Stimulated activated CD8-positive, alpha-beta memory T cell treated with anti-CD3 and anti-CD28 coated beads, Interleukin-12 subunit alpha, Interleukin-12 subunit beta, amount 100 ng/mL, for 4 hours (primary cell): Measurements from ENCODE around the gene ZFAND2B.
A peak's percentile ranks its signal among the peaks of the same experiment; 100 is the strongest.

Experiments
- DNase-seq: peaks from one replicate; pipeline ENCODE4 v3.0.0-alpha.2; 2020; ENCODE audit warnings: low read depth

Gene ZFAND2B, protein sequence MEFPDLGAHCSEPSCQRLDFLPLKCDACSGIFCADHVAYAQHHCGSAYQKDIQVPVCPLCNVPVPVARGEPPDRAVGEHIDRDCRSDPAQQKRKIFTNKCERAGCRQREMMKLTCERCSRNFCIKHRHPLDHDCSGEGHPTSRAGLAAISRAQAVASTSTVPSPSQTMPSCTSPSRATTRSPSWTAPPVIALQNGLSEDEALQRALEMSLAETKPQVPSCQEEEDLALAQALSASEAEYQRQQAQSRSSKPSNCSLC

DNA sequence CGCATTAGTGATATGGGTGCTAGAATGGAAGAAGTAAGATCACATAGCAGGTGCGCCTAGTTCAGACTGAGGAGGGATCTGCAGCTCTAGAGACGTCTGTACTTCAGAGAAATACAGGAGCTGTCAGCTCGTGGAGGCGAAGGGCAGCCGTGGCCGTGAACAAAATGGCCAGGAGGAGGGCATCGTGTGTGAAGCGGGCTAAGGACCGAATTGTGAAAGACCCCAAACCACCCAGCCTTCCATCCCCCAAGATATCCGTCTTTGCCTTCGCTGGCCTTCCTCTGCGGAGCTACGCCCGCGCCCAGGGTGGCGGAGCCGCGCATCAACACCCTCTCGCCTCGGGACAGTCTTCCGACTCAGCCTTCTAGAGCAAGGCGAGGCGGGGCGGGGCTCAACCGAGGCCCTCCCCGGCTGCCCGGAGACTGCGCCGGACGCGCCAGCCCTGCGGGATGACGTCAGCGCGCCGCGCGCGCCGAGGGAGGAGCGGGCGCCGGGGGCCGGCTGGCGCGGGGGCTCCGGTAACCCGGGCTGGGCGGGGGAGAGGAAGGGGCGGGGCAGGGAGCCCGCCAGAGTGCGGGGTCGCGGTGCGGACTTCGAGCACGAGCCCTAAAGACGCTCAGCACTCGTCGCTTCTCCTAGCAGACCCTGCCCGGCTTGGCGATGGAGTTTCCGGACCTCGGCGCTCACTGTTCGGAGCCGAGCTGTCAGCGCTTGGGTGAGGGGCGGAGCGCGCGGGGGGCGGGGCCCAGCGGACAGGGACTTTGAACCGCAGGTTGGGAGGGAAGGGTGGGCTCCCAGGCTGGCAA lies at the start of gene ZFAND2B:
TSS of gene ZFAND2B (plus strand) at position 455 of the 806 bp plus-strand sequence. CDS start at position 661, 206 bp downstream.
- DNase-seq, result peak; percentile 94

DNA sequence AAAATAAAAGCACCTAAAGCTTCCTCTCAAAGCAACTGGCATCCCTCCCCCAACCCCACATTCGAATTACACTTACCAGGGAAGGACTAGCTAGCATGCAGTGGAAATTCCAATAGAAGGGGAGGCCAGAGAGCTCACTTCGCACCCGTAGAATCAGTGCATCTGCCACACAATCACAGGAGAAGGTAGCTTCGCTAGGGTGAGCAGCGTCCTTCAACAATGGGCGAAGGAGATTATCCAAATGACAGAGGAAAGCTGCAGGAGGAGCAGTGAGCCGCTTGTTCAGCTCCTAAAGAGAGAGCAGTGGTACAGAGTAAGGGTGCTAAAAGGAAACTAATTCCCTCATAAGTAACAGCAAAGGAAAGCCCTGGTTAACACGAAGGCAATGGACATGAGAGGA lies 49.2 kb upstream of the ZFAND2B start:
- DNase-seq, result no peak

DNA sequence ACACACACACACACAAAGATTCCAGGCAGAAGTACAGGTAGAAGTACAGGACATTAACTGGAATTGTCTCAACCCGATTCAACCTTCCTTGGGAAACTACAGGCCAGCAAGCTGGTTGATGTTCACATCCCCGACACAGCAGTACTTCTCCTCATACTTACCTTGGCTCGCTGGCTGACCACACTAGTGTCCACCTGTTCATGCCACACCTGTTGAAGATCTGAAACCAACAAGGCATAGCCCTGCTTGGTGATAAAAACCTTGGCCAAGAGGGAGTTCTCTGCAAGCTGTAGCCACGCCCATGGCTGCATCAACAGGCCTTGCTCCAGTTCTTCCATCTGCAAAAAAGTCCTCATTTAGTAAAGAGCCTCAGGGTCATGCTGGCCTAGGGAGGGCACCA lies 48.6 kb upstream of the ZFAND2B start:
- no peak for DNase-seq

DNA sequence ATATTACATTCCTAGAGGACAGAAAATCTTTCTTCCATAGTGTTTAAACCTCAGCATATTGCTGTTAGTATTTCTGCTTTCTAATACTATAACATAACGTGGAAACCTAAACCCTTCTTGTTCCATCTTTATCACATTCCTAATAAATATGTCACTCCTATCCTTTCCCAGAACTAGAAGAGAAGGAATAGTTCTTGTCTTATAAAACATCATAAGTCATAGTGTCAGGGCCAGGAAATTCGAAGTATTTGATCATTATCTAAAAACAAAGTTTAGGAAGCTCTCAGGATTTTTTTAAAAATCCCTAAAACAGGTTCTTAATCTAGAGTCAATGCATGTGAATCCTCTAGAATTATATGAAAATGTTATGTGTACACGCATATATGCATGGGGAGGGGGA lies 48.0 kb upstream of the ZFAND2B start:
- no peak for DNase-seq

DNA sequence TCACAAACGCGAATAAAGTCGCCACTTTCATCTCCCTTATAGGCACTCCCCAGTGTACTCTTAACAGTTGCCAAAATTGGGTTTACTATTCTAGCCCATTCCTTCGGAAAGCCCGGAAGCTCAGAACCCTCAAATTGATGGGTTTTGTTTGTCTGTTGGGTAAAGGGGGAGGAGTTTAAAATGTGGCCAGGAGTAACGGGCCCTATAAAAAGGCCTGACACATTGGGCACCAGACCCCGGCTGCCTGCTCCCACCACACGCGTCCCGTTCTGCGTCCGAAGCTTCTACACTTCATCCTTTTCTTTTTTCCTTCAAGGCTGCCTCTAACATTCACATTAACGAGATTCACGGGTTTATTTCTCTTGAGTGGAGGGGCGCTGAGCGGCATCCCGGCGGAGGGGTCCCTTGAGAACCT lies 46.8 kb upstream of the ZFAND2B start:
- no peak for DNase-seq

DNA sequence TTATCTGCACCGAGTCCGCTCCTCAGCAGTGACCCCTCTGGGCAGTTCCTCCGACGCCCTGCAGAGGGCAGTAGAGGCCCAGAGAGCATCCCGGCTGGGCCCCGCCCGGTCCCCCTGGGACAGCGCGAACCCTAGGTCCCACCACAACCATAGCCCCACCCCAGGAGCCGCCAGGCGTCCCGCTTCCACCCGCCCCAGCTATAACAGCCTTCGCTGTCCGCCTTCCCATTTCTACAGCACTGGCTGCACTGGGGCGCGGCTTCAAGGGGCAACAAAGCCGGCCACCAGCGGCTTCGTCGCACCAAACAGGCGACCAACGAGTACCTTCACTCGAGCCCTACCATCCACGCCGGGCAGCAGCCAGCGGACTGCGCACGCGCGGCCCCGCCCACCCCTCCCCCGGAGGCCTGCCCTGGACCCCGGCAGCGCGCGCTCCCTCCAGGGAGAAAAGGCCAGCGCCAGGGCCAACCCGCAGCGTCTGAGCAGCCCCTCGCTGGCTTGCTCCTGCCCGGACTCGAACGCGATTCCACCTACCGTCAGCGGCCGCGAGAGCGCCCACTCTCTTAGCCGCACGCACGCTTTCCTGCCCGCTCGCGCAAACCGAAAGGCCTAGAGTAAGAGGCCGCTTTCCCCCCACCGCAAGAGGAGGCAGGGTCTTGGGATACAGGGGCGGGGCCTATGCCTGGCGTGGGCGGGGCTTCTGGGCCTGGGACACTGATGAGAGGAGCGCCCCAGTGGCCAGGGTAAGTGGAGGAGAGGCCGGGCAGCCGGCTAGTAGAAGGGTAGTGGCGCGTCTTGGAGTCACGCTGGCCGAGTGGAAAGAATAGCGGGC lies 46.2 kb upstream of the ZFAND2B start, which contains the start of gene NHEJ1:
TSS of gene NHEJ1 (minus strand) at position 630 of the 832 bp plus-strand sequence. CDS start 2,453 bp downstream, outside the sequence.
- DNase-seq, result peak; percentile 89

DNA sequence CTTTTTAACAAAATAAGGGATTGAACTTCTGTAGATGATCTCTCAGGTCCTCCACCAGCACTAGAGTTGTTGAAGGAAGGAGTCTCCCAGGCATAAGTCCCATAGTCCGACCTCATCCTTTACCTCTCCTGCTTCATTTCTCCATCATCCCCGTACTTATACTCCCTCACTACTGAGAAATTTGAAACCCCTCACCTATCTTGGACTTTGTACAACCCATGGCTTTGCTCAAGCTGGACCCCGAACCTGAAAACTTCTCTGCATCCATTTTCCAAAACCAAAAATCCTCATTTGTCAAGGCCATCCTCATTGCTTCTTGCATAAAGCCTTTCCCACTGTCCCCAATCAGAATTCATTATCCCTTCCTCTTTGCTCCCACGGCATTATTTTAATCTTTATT lies 45.5 kb upstream of the ZFAND2B start:
- no peak for DNase-seq

DNA sequence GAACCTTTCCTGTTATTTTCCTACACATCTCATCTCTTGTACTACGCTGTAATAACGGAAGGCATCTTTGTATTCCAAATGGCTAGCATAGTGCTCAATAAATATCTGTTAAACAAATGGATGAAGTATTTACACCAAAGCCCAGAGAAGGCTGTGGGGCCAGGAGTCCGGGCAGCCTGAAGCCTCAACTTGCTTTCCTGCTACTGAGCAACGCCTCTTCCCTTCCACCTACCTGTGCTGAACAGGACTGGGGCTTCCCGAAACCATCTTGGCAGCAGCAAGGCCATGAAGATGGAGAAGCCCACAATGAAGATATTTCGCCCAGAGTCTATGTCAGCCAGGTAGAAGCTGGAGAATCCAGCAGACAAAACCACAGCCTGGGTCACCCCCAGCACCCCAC lies 43.4 kb upstream of the ZFAND2B start:
- no peak for DNase-seq

DNA sequence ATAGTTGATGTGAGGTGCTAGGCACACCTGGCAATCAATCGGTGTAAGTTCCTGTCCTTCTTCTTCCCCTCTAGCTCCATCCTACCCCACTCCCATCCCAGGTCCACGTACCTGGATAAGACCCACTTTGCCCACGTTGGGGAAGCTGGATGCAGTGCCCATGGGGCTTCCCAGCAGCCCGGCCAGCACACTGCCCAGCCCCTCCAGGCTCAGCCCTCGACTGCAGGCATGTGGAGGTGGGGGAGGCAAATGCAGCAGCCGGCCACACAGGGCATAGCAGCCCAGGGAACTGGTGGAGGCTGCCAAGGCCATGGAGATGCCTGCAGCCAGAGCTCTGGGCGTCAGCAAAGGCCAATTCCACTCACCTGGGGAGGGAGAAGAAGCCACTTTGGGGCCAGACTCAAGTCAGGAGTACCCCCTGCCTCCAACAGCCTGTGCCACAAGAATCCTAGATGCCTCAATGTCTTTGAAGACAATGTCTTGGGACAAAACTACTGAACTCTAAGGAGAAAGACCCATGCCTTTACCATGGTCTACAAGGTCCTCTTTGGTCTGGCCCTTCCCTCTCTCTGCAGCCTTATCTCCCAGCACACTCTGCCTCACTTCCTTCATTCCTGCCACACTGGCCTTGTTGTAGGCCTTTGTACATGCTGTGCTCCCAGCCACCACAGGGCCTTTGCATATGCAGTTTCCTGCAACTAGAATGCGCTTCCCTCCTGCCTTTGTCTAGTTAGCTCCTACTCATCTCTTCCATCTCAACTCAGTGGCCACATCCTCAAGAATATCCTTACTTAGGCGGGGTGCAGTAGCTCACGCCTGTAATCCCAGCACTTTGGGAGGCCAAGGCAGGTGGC lies 41.3 kb upstream of the ZFAND2B start:
- DNase-seq, result no peak

DNA sequence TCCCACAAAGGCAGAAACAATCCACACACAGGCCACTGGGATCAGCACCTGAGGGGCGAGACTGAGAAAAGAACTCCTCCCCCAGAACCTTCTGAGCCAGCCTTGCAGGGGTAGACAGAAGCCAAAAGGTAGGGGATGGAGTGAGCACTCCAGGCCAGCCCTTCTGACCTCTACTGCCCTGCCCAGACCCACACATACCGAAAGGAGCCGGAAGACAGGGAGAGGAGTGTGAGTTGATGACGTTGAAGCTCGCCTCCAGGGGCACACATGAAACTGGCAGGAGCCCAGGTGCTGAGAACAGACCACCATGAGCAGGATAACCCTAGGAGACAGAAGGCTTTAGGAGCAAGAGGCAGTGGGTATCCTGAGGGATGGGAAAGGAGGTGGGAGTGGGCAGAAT lies 38.6 kb upstream of the ZFAND2B start:
- DNase-seq, result no peak

DNA sequence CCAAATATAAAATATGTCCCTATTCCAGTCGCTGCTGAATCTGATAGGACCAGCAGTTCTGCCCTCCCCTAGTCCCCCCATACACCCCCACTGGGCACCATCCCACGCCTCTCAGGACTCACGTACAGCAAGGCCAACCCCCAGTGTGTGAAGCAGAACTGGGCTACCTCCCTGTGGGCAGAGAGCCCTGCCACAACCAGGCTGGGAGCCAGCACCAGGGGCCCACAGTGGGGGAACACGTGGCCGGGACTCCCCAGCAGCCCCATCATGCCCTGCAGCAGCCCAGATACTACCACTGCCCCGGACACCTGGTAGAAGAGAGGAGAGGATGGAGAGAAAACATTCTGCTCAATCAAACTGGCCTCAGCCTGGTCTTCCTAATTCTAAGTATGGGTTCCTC lies 38.1 kb upstream of the ZFAND2B start:
- DNase-seq, result no peak

DNA sequence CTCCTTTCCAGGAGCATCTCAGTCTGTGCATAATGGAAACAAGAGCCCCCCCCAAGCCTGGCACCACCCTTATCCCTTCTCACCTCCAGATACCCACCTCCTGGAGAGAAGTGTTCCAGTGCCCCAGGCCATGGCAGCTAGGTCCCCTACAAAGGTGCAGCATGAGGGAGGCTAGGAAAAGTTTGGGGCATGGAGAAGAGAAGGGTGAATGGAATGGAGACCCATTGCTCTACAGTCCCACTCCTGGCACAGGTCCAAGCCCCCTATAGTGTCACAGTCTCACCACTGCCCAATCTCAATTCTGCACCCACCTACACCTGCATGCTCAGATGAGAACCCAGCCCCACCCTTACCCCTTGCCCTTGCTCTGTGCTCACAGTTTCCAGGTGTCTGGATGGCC lies 37.6 kb upstream of the ZFAND2B start:
- DNase-seq, result no peak

DNA sequence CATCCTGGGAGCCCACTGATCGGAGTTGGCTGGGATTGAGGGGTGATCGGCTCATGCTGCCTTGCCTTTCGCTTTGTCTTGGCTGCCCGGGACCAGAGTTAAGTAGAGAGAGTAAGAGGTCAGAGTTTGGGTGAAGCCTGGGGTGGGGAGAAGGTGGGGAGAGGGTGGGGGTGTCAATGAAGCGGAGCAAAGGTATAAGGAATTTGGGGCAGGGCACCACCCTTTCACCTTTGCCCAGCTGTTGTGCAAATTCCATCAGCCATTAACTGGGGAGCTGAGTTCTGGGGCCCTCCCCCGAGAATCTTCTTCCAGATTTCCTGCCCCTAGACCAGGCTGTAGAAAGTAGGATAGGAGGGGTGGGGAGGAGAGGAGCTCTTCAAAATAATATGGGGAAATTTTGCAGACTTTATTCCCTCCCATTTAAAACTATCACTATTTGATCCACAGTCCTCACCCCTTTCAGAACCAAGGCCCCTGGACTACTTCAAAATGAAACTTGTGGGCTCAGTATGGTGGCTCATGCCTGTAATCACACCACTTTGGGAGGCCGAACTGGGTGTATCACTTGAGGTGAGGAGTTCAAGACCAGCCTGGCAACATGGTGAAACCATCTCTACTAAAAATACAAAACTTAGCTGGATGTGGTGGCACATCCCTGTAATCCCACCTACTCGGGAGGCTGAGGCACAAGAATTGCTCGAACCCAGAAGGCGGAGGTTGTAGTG lies 36.5 kb upstream of the ZFAND2B start, which contains the start of gene SLC23A3:
TSS of gene SLC23A3 (minus strand) at position 100 of the 725 bp plus-strand sequence. CDS start at position 55, 45 bp downstream.
- no peak for DNase-seq

DNA sequence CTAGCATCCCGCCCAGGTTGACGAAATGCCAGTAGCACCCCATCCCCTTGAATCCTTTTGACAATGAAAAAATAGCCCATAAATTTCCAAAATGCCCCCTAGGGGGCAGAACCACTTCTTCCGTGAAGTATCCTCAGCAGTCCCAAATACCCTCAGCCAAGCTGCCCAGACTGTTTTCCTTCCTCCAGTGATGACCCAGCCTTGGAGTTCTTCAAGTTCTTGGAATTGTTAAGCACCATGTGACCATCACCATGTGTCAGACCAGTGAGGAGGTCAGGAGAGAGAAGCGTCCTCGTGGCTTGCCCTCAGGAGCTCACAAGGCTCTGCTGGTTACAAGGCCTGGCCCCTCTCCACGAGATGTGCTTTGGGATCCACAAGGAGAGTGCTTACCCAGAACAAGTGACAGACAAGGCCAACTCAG lies 35.3 kb upstream of the ZFAND2B start:
- no peak for DNase-seq

DNA sequence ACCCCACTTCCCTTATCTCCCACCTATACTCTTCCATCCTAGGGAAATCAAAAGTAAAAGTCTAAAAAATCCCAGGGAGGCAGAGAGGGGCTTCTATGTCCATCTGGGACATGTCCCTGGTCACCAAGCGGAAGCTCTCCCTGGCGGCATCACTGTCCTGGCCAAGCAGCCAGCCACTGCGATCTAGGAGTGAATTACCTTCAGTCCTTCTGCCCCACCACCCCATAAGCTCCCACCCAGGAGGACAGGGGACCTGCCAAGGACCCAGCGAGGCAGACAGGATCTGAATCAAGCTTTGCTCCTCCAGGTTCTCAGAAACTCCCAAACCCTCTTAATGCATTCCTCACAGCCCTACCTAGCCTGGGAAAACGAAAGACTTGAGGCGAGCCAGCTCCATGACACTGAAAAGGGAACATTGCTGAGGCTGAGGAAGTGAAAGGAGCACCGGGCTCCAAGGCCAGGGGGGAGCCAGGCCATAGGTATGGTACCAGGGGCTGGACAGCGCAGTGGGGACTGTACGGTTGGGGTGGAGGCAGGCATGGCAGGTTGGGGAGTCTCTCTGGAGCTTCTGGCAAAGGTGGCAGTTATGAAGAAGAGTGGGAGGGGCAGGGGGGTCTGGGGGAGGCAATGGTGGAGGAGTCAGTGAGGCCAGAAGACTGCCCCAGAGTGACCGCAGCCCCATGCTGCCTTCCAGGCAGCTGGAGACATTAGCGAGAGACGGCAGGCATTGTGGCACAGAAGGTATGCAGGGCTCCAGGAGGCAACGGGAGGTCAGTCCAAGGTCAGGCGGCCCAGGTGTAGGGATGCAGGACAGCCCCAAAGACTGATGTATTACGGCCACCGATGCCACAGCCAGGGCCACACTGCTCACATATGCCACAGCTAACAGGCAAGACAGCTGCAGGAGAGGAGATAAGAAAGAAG lies 34.1 kb upstream of the ZFAND2B start:
- no peak for DNase-seq

DNA sequence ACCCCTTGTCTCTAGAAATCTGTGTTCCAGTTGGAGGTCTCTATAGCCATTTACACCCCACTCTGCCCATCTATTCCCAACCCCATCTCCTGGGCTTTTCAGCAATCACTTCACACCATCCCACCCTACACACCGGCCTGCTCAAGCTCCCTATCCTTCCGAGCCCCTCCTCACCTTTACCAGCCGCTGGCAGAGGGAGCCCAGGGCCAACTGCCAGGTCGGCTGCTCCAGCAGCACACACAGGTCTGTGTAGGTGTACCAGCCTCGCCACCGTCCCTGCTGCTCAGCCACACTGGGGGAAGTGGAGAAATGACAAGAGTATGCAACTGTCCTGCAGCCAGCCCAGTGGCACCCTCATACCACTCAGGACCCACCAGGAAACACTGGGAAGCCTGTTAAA lies 33.4 kb upstream of the ZFAND2B start:
- DNase-seq, result no peak

DNA sequence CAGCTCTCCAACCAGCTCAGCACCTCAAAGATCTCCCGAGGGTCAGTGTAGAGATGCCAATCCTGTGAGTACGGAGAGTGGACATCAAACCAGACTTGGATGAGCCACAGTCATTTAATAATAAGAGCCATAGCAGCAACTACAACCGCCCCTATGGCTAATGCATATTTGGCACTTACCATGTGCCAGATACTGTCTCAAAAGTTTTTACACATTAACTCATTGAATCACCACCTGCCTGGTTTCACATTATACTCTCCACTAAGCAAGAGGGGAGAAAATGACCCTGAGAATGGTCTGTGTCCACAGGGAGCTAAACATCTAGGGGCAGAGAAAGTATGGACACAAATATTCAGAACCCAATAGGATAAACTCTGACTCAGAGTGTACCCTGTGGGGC lies 32.4 kb upstream of the ZFAND2B start:
- no peak for DNase-seq

DNA sequence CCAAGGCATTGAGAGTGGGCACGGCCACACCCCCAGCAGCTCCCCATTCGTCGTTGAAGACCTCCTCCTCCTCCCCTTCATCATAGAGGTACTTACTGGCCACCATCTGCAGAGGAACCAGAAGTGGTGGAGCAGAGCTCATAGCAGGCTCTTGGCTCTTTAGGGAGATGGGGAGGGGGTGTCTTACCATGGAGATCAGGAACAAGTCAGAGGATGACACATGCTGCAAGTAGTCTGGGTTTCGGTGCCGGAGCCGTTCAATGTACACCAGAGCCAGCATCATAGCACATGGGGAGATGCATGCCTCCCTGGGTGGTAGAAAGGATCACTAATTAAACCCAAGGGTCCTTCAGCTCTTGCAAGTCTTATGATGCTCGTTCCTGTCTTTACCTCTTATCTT lies 31.8 kb upstream of the ZFAND2B start:
- no peak for DNase-seq

DNA sequence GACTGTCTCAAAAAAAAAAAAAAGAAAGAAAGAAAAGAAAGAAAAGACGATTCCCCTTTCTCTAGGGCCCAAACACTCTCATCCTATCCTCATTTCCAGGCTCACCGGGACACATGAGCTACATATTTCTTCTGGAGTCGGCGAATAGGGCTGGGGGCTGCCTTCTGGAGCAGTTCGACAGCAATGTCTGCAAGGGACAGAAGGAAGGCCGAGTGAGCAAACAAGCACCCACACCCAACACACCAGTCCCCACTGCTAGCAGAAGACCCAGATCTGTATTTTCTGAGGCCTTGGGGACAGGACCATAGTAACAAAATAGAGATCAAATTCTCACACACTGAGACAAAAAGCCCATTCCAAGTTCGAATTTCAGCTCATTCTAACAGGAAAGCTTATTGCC lies 31.1 kb upstream of the ZFAND2B start:
- no peak for DNase-seq
